ENCODE results near the gene PYROXD2.

PYROXD2 gene

DNA sequence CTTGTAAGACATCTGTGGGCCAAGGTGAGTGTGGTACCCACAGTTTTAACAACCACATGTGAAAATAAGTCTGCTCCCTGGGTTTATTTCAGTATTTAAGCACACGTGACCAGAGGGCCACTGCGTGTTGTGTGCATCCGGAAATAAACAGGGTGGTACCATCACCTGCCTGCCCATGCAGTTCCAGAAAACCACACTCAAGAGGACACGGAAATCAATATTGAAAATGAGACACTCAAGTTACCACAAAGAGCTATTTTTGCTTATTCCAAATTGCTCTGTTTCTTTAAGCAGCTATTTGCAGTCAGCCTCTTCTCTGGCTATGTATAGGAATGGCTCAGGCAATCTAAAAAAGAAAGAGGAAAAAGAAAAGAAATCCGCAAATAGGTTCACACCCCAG is 75.2 kb downstream of the PYROXD2 start:
- no peak overlapping the region for H3K4me3 ChIP-seq
- H3K27ac ChIP-seq = no peak overlapping the region
- DNase-seq = no peak
- H3K9me3 ChIP-seq = no peaks in the 10 kb centered on the region
- H3K4me1 ChIP-seq = peaks cover 0 to 8% (median 0%) of the 10 kb centered on the region in 4 donors
- intact Hi-C loops (cut with DNase I; ENCODE audit: low total_unique reads) = no loop called here
- no peaks in the 10 kb centered on the region for H3K36me3 ChIP-seq
- peaks cover 0 to 9% of the 10 kb centered on the region in 2 donors for H3K27me3 ChIP-seq
- TF ChIP-seq, protein P1, sequence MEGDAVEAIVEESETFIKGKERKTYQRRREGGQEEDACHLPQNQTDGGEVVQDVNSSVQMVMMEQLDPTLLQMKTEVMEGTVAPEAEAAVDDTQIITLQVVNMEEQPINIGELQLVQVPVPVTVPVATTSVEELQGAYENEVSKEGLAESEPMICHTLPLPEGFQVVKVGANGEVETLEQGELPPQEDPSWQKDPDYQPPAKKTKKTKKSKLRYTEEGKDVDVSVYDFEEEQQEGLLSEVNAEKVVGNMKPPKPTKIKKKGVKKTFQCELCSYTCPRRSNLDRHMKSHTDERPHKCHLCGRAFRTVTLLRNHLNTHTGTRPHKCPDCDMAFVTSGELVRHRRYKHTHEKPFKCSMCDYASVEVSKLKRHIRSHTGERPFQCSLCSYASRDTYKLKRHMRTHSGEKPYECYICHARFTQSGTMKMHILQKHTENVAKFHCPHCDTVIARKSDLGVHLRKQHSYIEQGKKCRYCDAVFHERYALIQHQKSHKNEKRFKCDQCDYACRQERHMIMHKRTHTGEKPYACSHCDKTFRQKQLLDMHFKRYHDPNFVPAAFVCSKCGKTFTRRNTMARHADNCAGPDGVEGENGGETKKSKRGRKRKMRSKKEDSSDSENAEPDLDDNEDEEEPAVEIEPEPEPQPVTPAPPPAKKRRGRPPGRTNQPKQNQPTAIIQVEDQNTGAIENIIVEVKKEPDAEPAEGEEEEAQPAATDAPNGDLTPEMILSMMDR (IDR thresholded peaks at IDR 0.05) = no peak

DNA sequence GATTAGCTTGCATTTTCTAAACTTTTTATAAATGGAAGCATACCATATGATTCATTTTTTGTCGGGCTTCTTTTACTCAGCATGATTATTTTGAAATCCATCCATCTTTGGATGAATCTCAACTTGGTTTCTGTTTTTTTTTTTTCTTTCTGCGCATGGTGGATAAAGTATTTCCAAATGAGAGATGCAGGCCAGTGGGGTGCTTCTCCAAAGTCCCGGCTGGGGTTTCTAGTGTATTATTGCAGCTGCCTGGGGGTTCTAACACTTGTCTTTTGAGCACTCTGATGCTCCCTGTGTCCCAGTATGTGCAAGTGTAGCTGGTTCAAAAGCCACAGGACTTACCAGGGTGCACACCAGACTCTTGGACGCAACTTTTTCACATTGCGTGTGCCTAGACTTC is 76.1 kb downstream of the PYROXD2 start:
- peaks cover 0 to 8% (median 0%) of the 10 kb centered on the region in 4 donors for H3K4me1 ChIP-seq
- DNase-seq = no peak
- H3K27ac ChIP-seq = no peak overlapping the region
- H3K4me3 ChIP-seq = no peak overlapping the region
- TF ChIP-seq, protein P1 (IDR thresholded peaks at IDR 0.05) = no peak
- intact Hi-C loops (cut with DNase I; ENCODE audit: low total_unique reads) = no loop called here
- peaks cover 0 to 9% of the 10 kb centered on the region in 2 donors for H3K27me3 ChIP-seq
- H3K9me3 ChIP-seq = no peaks in the 10 kb centered on the region
- no peaks in the 10 kb centered on the region for H3K36me3 ChIP-seq

- DNase-seq = peak in 1 of 2 donors; percentile 34
- Histone ChIP-seq H3K4me3 (no peak overlapping the region), H3K4me1 (peaks cover 0 to 8% (median 0%) of the 10 kb centered on the region in 4 donors), H3K36me3 (no peaks in the 10 kb centered on the region), H3K27ac (no peak overlapping the region), H3K9me3 (no peaks in the 10 kb centered on the region), H3K27me3 (peaks cover 0 to 9% of the 10 kb centered on the region in 2 donors)
- TF ChIP-seq, protein P1 (IDR thresholded peaks at IDR 0.05) = no peak
- intact Hi-C loops (cut with DNase I; ENCODE audit: low total_unique reads) = no loop called here
Observed at GRCh38 chr10:98338318-98338717, 76.7 kb downstream of the PYROXD2 start.

- no peaks in the 10 kb centered on the region for H3K9me3 ChIP-seq
- no peak for DNase-seq
- H3K27ac ChIP-seq = no peak overlapping the region
- no peak overlapping the region for H3K4me3 ChIP-seq
- H3K36me3 ChIP-seq = no peaks in the 10 kb centered on the region
- H3K27me3 ChIP-seq = peaks cover 0 to 9% of the 10 kb centered on the region in 2 donors
- intact Hi-C loops (cut with DNase I; ENCODE audit: low total_unique reads) = no loop called here
- TF ChIP-seq, protein P1 (IDR thresholded peaks at IDR 0.05) = no peak
- peaks cover 0 to 8% (median 0%) of the 10 kb centered on the region in 4 donors for H3K4me1 ChIP-seq
Observed at GRCh38 chr10:98337484-98337883, 77.5 kb downstream of the PYROXD2 start.

Data from tibial artery (tissue), 4 donors.